Fibroblast of villous mesenchyme (primary cell): ENCODE results near the gene MKX. TPM values are rescaled to one million over a fixed set of nuclear protein-coding genes. Genes with fewer than 3 reads are reported as not detected.

ENCODE experiments used
- DNase-seq: peaks from one replicate; pipeline ENCODE4 v3.0.0-alpha.2; 2010; ENCODE audit warnings: low read depth
- H3K4me3 ChIP-seq: 2 replicates; pipeline ENCODE4 v1.5.1; 2011; ENCODE audit warnings: low read depth, mild to moderate bottlenecking, low read length
- small RNA-seq: library from RNA; depleted of rRNA; stranded (forward); fragments of <200 nt; gene quantifications from one replicate; pipeline ENCODE3, GENCODE V24; 2012
- total RNA-seq: library from RNA; depleted of rRNA; stranded (reverse); fragments of >200 nt; gene quantifications from 2 replicates; pipeline ENCODE4 v1.2.3, GENCODE V29; 2012
- TF ChIP-seq, protein P1 (sequence below): IDR thresholded peaks from 2 replicates; pipeline ENCODE4 v1.5.1; 2012; ENCODE audit warnings: low read depth, mild to moderate bottlenecking, low read length; ENCODE audit not compliant: insufficient read depth

MKX gene
- total RNA-seq, 1 donor, result 6.9 TPM

DNA sequence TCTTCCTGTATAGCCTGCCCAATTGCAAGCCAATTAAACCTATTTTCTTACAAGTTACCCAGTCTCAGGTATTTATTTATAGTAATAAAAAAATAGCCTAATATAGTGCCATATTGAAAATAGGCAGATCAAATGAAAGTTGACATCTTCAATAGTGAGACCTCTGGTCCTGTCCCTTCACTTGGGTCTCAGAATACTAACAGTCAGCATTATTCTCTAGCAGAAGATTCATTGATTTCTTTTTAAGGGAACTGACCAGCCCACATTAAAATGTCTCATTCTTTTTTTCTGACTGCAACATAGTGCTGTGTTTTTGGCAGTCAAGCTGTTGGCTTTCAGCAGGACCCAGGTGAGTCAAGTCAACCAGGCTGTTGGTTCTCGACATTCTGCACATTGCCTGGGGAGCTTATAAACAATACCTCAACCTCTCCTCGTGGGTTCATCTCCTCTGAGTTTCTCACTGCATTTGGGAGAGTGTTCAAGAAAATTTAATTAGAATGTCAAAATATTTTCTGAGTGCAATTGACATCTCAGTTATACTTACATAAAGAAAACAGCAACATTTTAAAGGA, 109.8 kb downstream of the MKX start:
- TF ChIP-seq, protein P1, sequence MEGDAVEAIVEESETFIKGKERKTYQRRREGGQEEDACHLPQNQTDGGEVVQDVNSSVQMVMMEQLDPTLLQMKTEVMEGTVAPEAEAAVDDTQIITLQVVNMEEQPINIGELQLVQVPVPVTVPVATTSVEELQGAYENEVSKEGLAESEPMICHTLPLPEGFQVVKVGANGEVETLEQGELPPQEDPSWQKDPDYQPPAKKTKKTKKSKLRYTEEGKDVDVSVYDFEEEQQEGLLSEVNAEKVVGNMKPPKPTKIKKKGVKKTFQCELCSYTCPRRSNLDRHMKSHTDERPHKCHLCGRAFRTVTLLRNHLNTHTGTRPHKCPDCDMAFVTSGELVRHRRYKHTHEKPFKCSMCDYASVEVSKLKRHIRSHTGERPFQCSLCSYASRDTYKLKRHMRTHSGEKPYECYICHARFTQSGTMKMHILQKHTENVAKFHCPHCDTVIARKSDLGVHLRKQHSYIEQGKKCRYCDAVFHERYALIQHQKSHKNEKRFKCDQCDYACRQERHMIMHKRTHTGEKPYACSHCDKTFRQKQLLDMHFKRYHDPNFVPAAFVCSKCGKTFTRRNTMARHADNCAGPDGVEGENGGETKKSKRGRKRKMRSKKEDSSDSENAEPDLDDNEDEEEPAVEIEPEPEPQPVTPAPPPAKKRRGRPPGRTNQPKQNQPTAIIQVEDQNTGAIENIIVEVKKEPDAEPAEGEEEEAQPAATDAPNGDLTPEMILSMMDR, result no peak
- H3K4me3 ChIP-seq, result no peak overlapping the region
- DNase-seq, result no peak

DNA sequence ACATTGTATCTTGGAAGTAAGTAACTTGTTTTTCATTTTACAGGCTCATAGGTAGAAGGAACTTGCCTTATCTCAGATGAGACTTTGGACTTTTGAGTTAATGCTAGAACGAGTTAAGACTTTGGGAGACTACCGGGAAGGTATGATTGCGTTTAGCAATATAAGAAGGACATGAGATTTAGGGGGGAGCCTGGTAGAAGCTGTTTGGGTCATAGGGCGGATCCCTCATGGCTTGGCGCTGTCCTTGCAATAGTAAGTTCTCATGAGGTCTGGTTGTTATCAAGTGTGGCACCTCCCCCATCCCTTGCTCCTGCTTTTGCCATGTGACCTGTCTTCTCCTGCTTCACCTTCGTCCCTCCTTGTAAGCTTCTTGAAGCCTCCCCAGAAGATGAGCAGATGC, 110.3 kb downstream of the MKX start:
- H3K4me3 ChIP-seq, result no peak overlapping the region
- TF ChIP-seq, protein P1, result no peak
- DNase-seq, result no peak

DNA sequence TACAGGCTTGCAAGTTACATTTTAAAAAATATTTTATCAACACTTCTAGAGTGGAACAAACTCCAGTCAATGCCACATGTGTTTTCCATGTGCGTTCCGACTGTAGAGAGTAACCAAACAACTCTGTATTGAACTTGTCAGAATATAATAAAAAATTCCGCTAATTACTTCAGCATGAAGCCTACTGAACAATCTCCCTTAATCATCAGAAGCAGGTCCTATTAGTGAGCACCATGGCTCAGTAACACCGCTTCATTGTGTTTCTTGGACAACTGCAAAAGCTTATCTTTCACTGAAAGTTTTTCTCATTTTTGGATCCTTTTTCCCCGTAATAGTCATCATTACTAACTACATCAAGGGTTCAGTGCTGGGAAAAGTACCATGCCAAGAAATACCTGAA, 117.0 kb downstream of the MKX start:
- DNase-seq, result peak; percentile 36
- H3K4me3 ChIP-seq, result no peak overlapping the region
- TF ChIP-seq, protein P1, result no peak

DNA sequence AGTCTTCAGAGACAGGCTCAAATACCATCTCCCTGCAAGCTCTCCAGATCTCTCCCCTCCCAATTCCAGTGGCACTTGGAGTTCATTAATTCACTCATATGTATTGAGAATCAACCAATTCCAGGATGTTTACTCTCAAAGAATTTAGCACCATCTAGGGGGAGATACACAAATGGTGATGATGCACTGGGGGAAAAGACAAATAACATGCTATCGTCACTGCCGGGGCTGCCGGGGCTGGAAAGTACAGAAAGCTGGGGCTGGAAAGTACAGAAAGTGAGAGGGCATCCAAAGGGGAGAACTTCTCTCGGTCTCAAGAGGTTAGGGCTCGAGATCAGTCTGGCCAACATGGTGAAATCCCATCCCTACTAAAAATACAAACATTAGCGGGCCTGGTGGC, 118.7 kb downstream of the MKX start:
- TF ChIP-seq, protein P1, result no peak
- no peak for DNase-seq
- no peak overlapping the region for H3K4me3 ChIP-seq

DNA sequence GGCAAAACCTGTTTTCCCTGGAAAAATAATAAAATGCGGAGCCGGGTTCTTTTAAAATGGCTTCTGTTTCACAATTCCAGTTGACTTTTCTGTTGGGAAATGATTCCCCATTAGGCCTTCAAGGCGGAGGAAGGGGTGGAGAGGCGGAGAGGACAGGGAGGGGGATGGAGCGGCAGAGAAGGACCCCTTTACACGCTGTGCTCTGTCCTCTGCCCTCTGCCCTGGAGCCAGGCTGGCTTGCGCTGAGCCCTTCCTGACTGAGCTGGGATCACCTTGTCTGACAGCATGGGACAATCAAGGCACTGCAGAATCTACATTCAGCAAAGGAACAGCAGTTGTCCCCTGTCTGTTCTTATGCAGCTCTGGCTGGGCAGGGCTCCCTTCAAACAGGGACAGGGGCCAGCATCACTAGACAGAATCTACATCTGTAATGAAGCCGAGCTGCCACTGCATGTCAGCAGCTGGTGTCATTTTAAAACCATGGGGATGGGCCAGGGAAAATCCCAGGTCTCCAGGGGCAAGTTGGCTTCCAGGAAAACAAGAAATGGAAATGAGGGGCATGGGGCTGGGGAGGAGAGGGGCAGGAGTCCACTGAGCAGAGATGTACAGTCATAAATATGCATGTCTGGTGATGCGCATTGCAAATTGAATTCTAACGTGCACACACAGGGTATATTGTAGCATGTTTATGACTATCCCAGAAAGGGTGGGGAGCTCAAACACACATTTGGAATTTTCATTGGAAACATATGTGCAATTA, 120.0 kb downstream of the MKX start:
- H3K4me3 ChIP-seq, result no peak overlapping the region
- DNase-seq, result no peak
- TF ChIP-seq, protein P1, result no peak

DNA sequence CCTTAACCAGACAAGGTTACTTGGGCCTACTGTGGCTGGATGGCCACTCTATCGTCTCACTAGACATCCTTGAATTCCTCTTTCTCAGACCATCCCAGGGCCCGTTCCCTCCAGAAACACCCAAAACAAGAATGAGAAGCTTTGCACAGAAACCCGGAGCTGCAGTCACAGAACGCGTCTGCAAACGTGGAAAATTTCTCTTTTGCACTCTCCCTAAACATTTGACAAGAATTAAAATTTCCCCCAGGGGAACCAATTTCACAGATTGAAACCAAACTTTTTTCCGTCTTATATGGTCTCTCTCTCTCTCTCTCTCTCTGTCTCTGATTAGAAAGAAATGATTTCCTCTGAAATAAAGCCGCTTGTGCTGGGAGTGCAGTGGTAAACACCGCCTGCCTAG, 120.7 kb downstream of the MKX start:
- TF ChIP-seq, protein P1, result no peak
- H3K4me3 ChIP-seq, result no peak overlapping the region
- no peak for DNase-seq

Small RNA genes within 50 kb of the gene (small RNA-seq; reads per million reads assigned to genes)
- gene RN7SKP132, result not detected

Other genes with a start within 250 kb of the MKX start
- gene RAB18, start 241.5 kb downstream of the MKX start, total RNA-seq, result 44.1 and 61.7 TPM in 2 replicates